Activated CD8-positive, alpha-beta T cell treated with anti-CD3 and anti-CD28 coated beads for 36 hours (primary cell): ENCODE results near the gene MGAT4A. TPM values are rescaled to one million over a fixed set of nuclear protein-coding genes. Genes with fewer than 3 reads are reported as not detected.

Experiments used
- ATAC-seq: fragments of 200-7000 bp; cut with Tn5 transposase; one replicate; pipeline ENCODE4 v1.10.0; 2021; ENCODE audit warnings: mild to moderate bottlenecking, moderate library complexity
- CTCF ChIA-PET: fragments of 350-600 bp; sonication (Branson Sonifier 250); formaldehyde crosslinking; loops from one replicate; lab custom pipeline; 2021; ENCODE audit warnings: antibody characterized with exemption; lab: Charles Lee
- POLR2A ChIA-PET: fragments of 350-600 bp; sonication (Branson Sonifier 250); formaldehyde crosslinking; loops from one replicate; lab custom pipeline; 2021; ENCODE audit warnings: antibody characterized with exemption; lab: Charles Lee
- DNase-seq: peaks from one replicate; pipeline ENCODE4 v3.0.0-alpha.2; 2020
- H3K27ac Mint-ChIP-seq: one replicate; pipeline ENCODE4 v1.8.0; 2021; ENCODE audit warnings: mild to moderate bottlenecking, mixed read lengths
- H3K27me3 Mint-ChIP-seq: one replicate; pipeline ENCODE4 v1.8.0; 2021; ENCODE audit warnings: mixed read lengths
- H3K36me3 Mint-ChIP-seq: one replicate; pipeline ENCODE4 v1.8.0; 2021; ENCODE audit warnings: low read depth, mixed read lengths
- H3K4me1 Mint-ChIP-seq: one replicate; pipeline ENCODE4 v1.8.0; 2021; ENCODE audit warnings: low read depth, mixed read lengths
- H3K4me3 Mint-ChIP-seq: one replicate; pipeline ENCODE4 v1.8.0; 2021; ENCODE audit warnings: mild to moderate bottlenecking, moderate library complexity, mixed read lengths
- H3K9me3 Mint-ChIP-seq: one replicate; pipeline ENCODE4 v1.8.0; 2021; ENCODE audit warnings: mixed read lengths
- intact Hi-C: fragments of 100-400 bp; cut with micrococcal nuclease; formaldehyde crosslinking; loops from one replicate; pipeline ENCODE4 v1.10.0; 2022
- total RNA-seq, 2 experiments: library from RNA; stranded (reverse); gene quantifications; one replicate each; pipeline ENCODE4 v1.2.3, GENCODE V29; 2021
- TF ChIP-seq, protein P1 (sequence below): fragments of 200-600 bp; IDR thresholded peaks from one replicate; pipeline ENCODE4 v1.8.0; 2022; ENCODE audit warnings: antibody characterized with exemption, mild to moderate bottlenecking

Gene MGAT4A
- total RNA-seq, 2 experiments from 2014 or later = 57.6 to 59.0 TPM

DNA sequence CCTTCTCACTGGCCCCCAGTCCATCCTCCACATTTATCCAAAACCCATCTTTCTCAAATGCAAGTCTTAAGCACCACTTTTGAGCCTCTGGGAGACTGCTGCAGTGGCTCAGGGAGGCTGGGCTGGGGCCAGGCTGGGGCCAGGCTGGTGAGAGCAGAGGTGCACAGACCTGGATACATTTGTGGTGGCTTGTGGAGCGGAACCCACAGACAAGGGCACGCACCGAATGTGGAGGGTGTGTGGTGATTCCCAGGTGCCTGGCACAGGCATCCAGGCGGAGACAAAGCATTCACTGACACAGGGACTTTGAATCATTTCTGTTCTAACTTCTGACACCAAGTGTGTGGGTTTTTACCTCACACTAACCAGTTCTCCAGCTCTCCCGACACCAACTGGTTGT is 42.2 kb upstream of the MGAT4A start:
- ChIA-PET CTCF (interaction anchor here (0.9 to 2.8 kb wide), 7 partner anchors 16 to 124 kb away, joined by 3 to 10 read pairs (median 4); no protein-coding TSS in a partner anchor), POLR2A (interaction anchor here (1.1 to 6.9 kb wide), 4 partner anchors 9 to 111 kb away, joined by 3 to 38 read pairs (median 3); no protein-coding TSS in a partner anchor)
- TF ChIP-seq, protein P1, sequence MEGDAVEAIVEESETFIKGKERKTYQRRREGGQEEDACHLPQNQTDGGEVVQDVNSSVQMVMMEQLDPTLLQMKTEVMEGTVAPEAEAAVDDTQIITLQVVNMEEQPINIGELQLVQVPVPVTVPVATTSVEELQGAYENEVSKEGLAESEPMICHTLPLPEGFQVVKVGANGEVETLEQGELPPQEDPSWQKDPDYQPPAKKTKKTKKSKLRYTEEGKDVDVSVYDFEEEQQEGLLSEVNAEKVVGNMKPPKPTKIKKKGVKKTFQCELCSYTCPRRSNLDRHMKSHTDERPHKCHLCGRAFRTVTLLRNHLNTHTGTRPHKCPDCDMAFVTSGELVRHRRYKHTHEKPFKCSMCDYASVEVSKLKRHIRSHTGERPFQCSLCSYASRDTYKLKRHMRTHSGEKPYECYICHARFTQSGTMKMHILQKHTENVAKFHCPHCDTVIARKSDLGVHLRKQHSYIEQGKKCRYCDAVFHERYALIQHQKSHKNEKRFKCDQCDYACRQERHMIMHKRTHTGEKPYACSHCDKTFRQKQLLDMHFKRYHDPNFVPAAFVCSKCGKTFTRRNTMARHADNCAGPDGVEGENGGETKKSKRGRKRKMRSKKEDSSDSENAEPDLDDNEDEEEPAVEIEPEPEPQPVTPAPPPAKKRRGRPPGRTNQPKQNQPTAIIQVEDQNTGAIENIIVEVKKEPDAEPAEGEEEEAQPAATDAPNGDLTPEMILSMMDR = no peak
- H3K4me1 Mint-ChIP-seq = peaks cover 63% of the 10 kb centered on the region
- H3K4me3 Mint-ChIP-seq = peak overlapping the region; percentile 85
- DNase-seq (no peak), ATAC-seq (no peak)
- H3K27ac Mint-ChIP-seq = peak overlapping the region; percentile 98
- H3K36me3 Mint-ChIP-seq = peaks cover 2% of the 10 kb centered on the region
- H3K27me3 Mint-ChIP-seq = no peaks in the 10 kb centered on the region
- H3K9me3 Mint-ChIP-seq = no peaks in the 10 kb centered on the region
- intact Hi-C loops = loop anchor here (5.0 kb wide), 2 partner anchors 54 to 116 kb away; no protein-coding TSS in a partner anchor

DNA sequence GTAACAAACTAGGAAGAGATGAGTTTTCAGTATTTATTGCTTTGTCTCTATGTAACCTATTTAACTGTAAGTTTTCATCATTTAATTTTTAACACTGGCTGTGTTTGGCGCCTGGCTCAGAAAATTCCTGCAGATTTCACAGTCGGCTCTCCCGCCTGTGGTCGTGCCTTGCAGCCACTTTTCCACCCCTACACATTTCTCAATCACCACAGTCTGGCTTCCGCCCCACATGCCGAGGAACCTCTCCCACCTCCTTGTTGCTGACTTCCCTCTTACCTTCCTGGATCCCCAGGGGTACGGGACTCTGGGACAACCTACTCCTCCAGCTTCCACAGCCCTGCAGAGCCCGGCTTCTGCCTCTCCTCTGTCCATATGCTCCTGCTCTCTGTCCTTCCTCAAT is 41.6 kb upstream of the MGAT4A start:
- intact Hi-C loops = loop anchor here (5.0 kb wide), 2 partner anchors 55 to 115 kb away; no protein-coding TSS in a partner anchor

GRCh38 chr2:98771721-98772524 is 41.0 kb upstream of the MGAT4A start:
- H3K4me3 Mint-ChIP-seq = peak overlapping the region; percentile 85
- no peaks in the 10 kb centered on the region for H3K27me3 Mint-ChIP-seq
- ChIA-PET CTCF (interaction anchor here (0.8 to 3.6 kb wide), 17 partner anchors 13 to 123 kb away, joined by 3 to 22 read pairs (median 4); partner anchors contain the start of gene MGAT4A), POLR2A (interaction anchor here (0.7 to 6.9 kb wide), 20 partner anchors 10 to 408 kb away, joined by 3 to 85 read pairs (median 4); partner anchors contain the start of gene MGAT4A)
- ATAC-seq = peak; percentile 64
- intact Hi-C loops = loop anchor here (5.0 kb wide), 2 partner anchors 55 to 115 kb away; no protein-coding TSS in a partner anchor
- peaks cover 69% of the 10 kb centered on the region for H3K4me1 Mint-ChIP-seq
- TF ChIP-seq, protein P1 = no peak
- no peaks in the 10 kb centered on the region for H3K9me3 Mint-ChIP-seq
- peaks cover 2% of the 10 kb centered on the region for H3K36me3 Mint-ChIP-seq
- H3K27ac Mint-ChIP-seq = peak overlapping the region; percentile 98
- peak; percentile 78 for DNase-seq

More for the DNA sequence above, 41.6 kb upstream of the MGAT4A start:
- ATAC-seq (no peak), DNase-seq (no peak)
- POLR2A ChIA-PET = interaction anchor here (1.0 to 6.9 kb wide), 8 partner anchors 9 to 116 kb away, joined by 3 to 38 read pairs (median 3); no protein-coding TSS in a partner anchor
- Mint-ChIP-seq H3K4me3 (peak overlapping the region; percentile 85), H3K27ac (peak overlapping the region; percentile 98), H3K4me1 (peaks cover 64% of the 10 kb centered on the region), H3K9me3 (no peaks in the 10 kb centered on the region), H3K27me3 (no peaks in the 10 kb centered on the region), H3K36me3 (peaks cover 2% of the 10 kb centered on the region)
- CTCF ChIA-PET = interaction anchor here (1.3 to 3.6 kb wide), 6 partner anchors 14 to 123 kb away, joined by 4 to 22 read pairs (median 6); no protein-coding TSS in a partner anchor
- TF ChIP-seq, protein P1 = no peak

GRCh38 chr2:98771264-98771663 is 40.3 kb upstream of the MGAT4A start:
- peak overlapping the region; percentile 98 for H3K27ac Mint-ChIP-seq
- H3K27me3 Mint-ChIP-seq = no peaks in the 10 kb centered on the region
- DNase-seq (peak; percentile 21), ATAC-seq (no peak)
- no peaks in the 10 kb centered on the region for H3K9me3 Mint-ChIP-seq
- peak overlapping the region; percentile 85 for H3K4me3 Mint-ChIP-seq
- ChIA-PET POLR2A (interaction anchor here (0.6 to 6.9 kb wide), 20 partner anchors 10 to 409 kb away, joined by 3 to 85 read pairs (median 4); partner anchors contain the start of gene MGAT4A), CTCF (interaction anchor here (0.8 to 3.6 kb wide), 17 partner anchors 9 to 122 kb away, joined by 3 to 22 read pairs (median 4); partner anchors contain the start of gene MGAT4A)
- H3K4me1 Mint-ChIP-seq = peaks cover 75% of the 10 kb centered on the region
- TF ChIP-seq, protein P1 = no peak
- H3K36me3 Mint-ChIP-seq = peaks cover 2% of the 10 kb centered on the region
- intact Hi-C loops = loop anchor here (5.0 kb wide), 2 partner anchors 56 to 114 kb away; no protein-coding TSS in a partner anchor
